IMR-90 (cell line): ENCODE measurements around the gene VLDLR. TPM values are rescaled to one million over a fixed set of nuclear protein-coding genes. Genes with fewer than 3 reads are reported as not detected.

ENCODE experiments used
- ATAC-seq: fragments of 200-7000 bp; cut with Tn5 transposase; 2 replicates; pipeline ENCODE4 v1.9.1; 2020; ENCODE audit warnings: low read depth, mild to moderate bottlenecking, moderate library complexity
- BruUV-seq: library from RNA; stranded (reverse); fragments of 400-500 nt; replicated peaks from 2 replicates; lab custom pipeline; 2021; lab: Mats Ljungman, UMichigan
- CTCF ChIA-PET: fragments of 300-600 bp; formaldehyde crosslinking; extraction: SDS; loops from one replicate; lab custom pipeline; 2021; ENCODE audit warnings: antibody characterized with exemption; lab: Yijun Ruan, JAX
- POLR2A ChIA-PET: fragments of 300-600 bp; sonication (Branson Sonifier 250); formaldehyde crosslinking; loops from one replicate; lab custom pipeline; 2022; ENCODE audit warnings: antibody characterized with exemption; ENCODE audit not compliant: unreplicated experiment; lab: Charles Lee
- DNase-seq: peaks from one replicate; pipeline ENCODE4 v3.0.0; 2013
- H2AFZ ChIP-seq: replicated peaks from 2 replicates; pipeline ENCODE3; 2013; ENCODE audit warnings: low read length, mild to moderate bottlenecking; ENCODE audit not compliant: poor library complexity
- H2AK5ac ChIP-seq: 2 replicates; pipeline ENCODE4 v1.6.1; 2013; ENCODE audit warnings: low read depth, low read length, inconsistent platforms
- H2AK9ac ChIP-seq: replicated peaks from 2 replicates; pipeline ENCODE3; 2013; ENCODE audit warnings: mild to moderate bottlenecking, low read depth, low read length, moderate library complexity; ENCODE audit not compliant: poor library complexity
- H2BK120ac ChIP-seq: 2 replicates; pipeline ENCODE4 v1.6.1; 2013; ENCODE audit warnings: low read depth, low read length, inconsistent platforms
- H2BK15ac ChIP-seq: 3 replicates; pipeline ENCODE4 v1.6.1; 2013; ENCODE audit warnings: low read depth, low read length, inconsistent platforms
- H2BK20ac ChIP-seq: 2 replicates; pipeline ENCODE4 v1.6.1; 2013; ENCODE audit warnings: low read depth, mild to moderate bottlenecking, inconsistent platforms, low read length, moderate library complexity
- H2BK5ac ChIP-seq: 2 replicates; pipeline ENCODE4 v1.6.1; 2013; ENCODE audit warnings: mild to moderate bottlenecking, low read depth, low read length, inconsistent platforms; ENCODE audit not compliant: poor library complexity, severe bottlenecking
- H3K14ac ChIP-seq: replicated peaks from 2 replicates; pipeline ENCODE4 v1.6.1; 2013; ENCODE audit warnings: low read depth, low read length, inconsistent platforms
- H3K18ac ChIP-seq: 2 replicates; pipeline ENCODE4 v1.6.1; 2013; ENCODE audit warnings: low read depth, low read length, control low read depth
- H3K23ac ChIP-seq: 2 replicates; pipeline ENCODE4 v1.6.1; 2013; ENCODE audit warnings: low read depth, low read length, inconsistent platforms
- H3K27ac ChIP-seq: 2 replicates; pipeline ENCODE4 v1.5.1; 2013; ENCODE audit warnings: mild to moderate bottlenecking, control low read depth, low read length; ENCODE audit not compliant: insufficient read depth
- H3K27me3 ChIP-seq: 2 replicates; pipeline ENCODE4 v1.6.1; 2013; ENCODE audit warnings: low read length; ENCODE audit not compliant: control insufficient read depth, insufficient read depth
- H3K36me3 ChIP-seq: 2 replicates; pipeline ENCODE4 v1.6.1; 2013; ENCODE audit warnings: low read length, mixed read lengths; ENCODE audit not compliant: control insufficient read depth, insufficient read depth
- H3K4ac ChIP-seq: 2 replicates; pipeline ENCODE4 v1.6.1; 2013; ENCODE audit warnings: low read depth, low read length, inconsistent platforms
- H3K4me1 ChIP-seq: 2 replicates; pipeline ENCODE4 v1.6.1; 2013; ENCODE audit warnings: low read length, mixed read lengths; ENCODE audit not compliant: control insufficient read depth, insufficient read depth
- H3K4me2 ChIP-seq: 2 replicates; pipeline ENCODE4 v1.6.1; 2013; ENCODE audit warnings: low read depth, mild to moderate bottlenecking, control low read depth, low read length, moderate library complexity
- H3K4me3 ChIP-seq: 2 replicates; pipeline ENCODE4 v1.5.1; 2013; ENCODE audit warnings: low read depth, mild to moderate bottlenecking, control low read depth, low read length, moderate library complexity; ENCODE audit not compliant: insufficient read depth
- H3K56ac ChIP-seq: 2 replicates; pipeline ENCODE4 v1.6.1; 2013; ENCODE audit warnings: low read length, inconsistent platforms; ENCODE audit not compliant: insufficient read depth; ENCODE audit errors: extremely low read depth
- H3K79me1 ChIP-seq, 2 experiments: 2 replicates each; pipeline ENCODE4 v1.6.1; 2013; ENCODE audit warnings: low read length in 2 of 2, inconsistent platforms in 1 of 2, low read depth in 1 of 2
- H3K9ac ChIP-seq: 2 replicates; pipeline ENCODE4 v1.6.1; 2013; ENCODE audit warnings: low read depth, low read length, control low read depth
- H3K9me1 ChIP-seq: 2 replicates; pipeline ENCODE4 v1.6.1; 2013; ENCODE audit warnings: low read length, inconsistent platforms; ENCODE audit not compliant: insufficient read depth
- H3K9me3 ChIP-seq: 2 replicates; pipeline ENCODE4 v1.6.1; 2013; ENCODE audit warnings: low read length; ENCODE audit not compliant: control insufficient read depth, insufficient read depth
- H4K20me1 ChIP-seq: 2 replicates; pipeline ENCODE4 v1.6.1; 2013; ENCODE audit warnings: low read length, inconsistent platforms; ENCODE audit not compliant: insufficient read depth
- H4K5ac ChIP-seq: 2 replicates; pipeline ENCODE4 v1.6.1; 2013; ENCODE audit warnings: mild to moderate bottlenecking, low read depth, low read length, control low read depth
- H4K8ac ChIP-seq, 2 experiments: 2 replicates each; pipeline ENCODE4 v1.6.1; 2013; ENCODE audit warnings: low read depth in 2 of 2, low read length in 2 of 2, control low read depth in 1 of 2, inconsistent platforms in 1 of 2
- H4K91ac ChIP-seq: 2 replicates; pipeline ENCODE4 v1.6.1; 2013; ENCODE audit warnings: low read depth, low read length, inconsistent platforms; ENCODE audit not compliant: insufficient read depth
- FOS ChIP-seq: fragments of 150-350 bp; IDR thresholded peaks from 2 replicates; pipeline ENCODE4 v1.6.1; 2016; ENCODE audit warnings: low read depth, low read length
- MAFK ChIP-seq: IDR thresholded peaks from 2 replicates; pipeline ENCODE4 v1.6.1; 2012; ENCODE audit warnings: low read depth, low read length, improper control_type of control experiment
- MAZ ChIP-seq: IDR thresholded peaks from 2 replicates; pipeline ENCODE4 v1.6.1; 2012; ENCODE audit warnings: low read depth, mild to moderate bottlenecking, low read length, improper control_type of control experiment, moderate library complexity, borderline replicate concordance
- RFX5 ChIP-seq: IDR thresholded peaks from 2 replicates; pipeline ENCODE4 v1.8.0; 2012; ENCODE audit warnings: low read depth, mild to moderate bottlenecking, low read length, moderate library complexity
- USF2 ChIP-seq: fragments of 150-350 bp; IDR thresholded peaks from 2 replicates; pipeline ENCODE4 v1.6.1; 2017; ENCODE audit warnings: mild to moderate bottlenecking, antibody characterized with exemption, low read length, low read depth
- WGBS, 2 experiments: methylation state at CpG; one replicate each; pipeline versions ENCODE4 v1.1.5 to v1.1.7; 2013; ENCODE audit warnings: missing lambda C conversion rate in 2 of 2; ENCODE audit not compliant: insufficient read length in 1 of 2; ENCODE audit errors: extremely low coverage in 2 of 2; 5-methylcytosine and 5-hydroxymethylcytosine counted together
- dilution Hi-C: fragments of 300-500 bp; cut with HindIII; formaldehyde crosslinking; loops from one replicate; pipeline ENCODE4 v1.14.3; 2018; ENCODE audit warnings: low sequenced_read_pairs; ENCODE audit not compliant: unreplicated experiment
- in situ Hi-C: fragments of 300-500 bp; cut with MboI; formaldehyde crosslinking; loops from 3 replicates; pipeline ENCODE4 v1.14.3; 2019; ENCODE audit warnings: low sequenced_read_pairs, inconsistent platforms, mixed read lengths
- intact Hi-C: fragments of 100-400 bp; cut with micrococcal nuclease; formaldehyde crosslinking; loops from 2 replicates; pipeline ENCODE4 v1.10.0; 2022
- polyA plus RNA-seq, 3 experiments: library from polyadenylated mRNA; depleted of rRNA; stranded (reverse); fragments of >200 nt; gene quantifications; 2 replicates each; pipeline ENCODE4 v1.2.3, GENCODE V29; 2012; ENCODE audit warnings: low replicate concordance in 1 of 3
- total RNA-seq: library from RNA; depleted of rRNA; stranded (reverse); fragments of >200 nt; gene quantifications from 2 replicates; pipeline ENCODE4 v1.2.3, GENCODE V29; 2012

The VLDLR gene
- total and polyA plus RNA-seq, 2 of the 4 experiments (the other 2 are of a cell fraction), result 9.0 to 10.2 TPM

- H3K36me3 ChIP-seq, result no peaks in the 10 kb centered on the region
- no peak overlapping the region for H3K23ac ChIP-seq
- H4K20me1 ChIP-seq, result no peaks in the 10 kb centered on the region
- no peak overlapping the region for H3K27ac ChIP-seq
- no peak overlapping the region for H2BK5ac ChIP-seq
- H2BK15ac ChIP-seq, result no peak overlapping the region
- H4K8ac ChIP-seq, result no peak overlapping the region
- TF ChIP-seq FOS (no peak), MAFK (no peak), USF2 (no peak), RFX5 (no peak), MAZ (no peak)
- H2BK120ac ChIP-seq, result no peak overlapping the region
- no peak overlapping the region for H4K5ac ChIP-seq
- no peaks in the 10 kb centered on the region; the same call in 1 of the 2 replicates for H3K27me3 ChIP-seq
- ChIA-PET POLR2A (no interaction called here), CTCF (interaction anchor here (0.6 kb wide), 1 partner anchor 67 kb away, joined by 3 read pairs; no protein-coding TSS in a partner anchor)
- no peak overlapping the region for H3K9ac ChIP-seq
- peak; percentile 27; the same call in 1 of the 2 replicates for ATAC-seq
- no peak overlapping the region for H3K56ac ChIP-seq
- dilution Hi-C loops, result no loop called here
- peak; percentile 39 for DNase-seq
- no peak overlapping the region for H2BK20ac ChIP-seq
- in situ Hi-C loops, result no loop called here
- H3K14ac ChIP-seq, result no peak overlapping the region
- no peak overlapping the region for H3K4me3 ChIP-seq
- intact Hi-C loops, result loop anchor here (5.0 kb wide), 2 partner anchors 41 to 111 kb away; no protein-coding TSS in a partner anchor
- no peak overlapping the region; the same call in 1 of the 2 replicates for H3K18ac ChIP-seq
- no peak overlapping the region for H2AFZ ChIP-seq
- H3K79me1 ChIP-seq, result no peaks in the 10 kb centered on the region
- no TSS peak for BruUV-seq
- no peaks in the 10 kb centered on the region for H3K4me1 ChIP-seq
- H3K9me3 ChIP-seq, result no peaks in the 10 kb centered on the region
- no peak overlapping the region for H2AK5ac ChIP-seq
- no peak overlapping the region for H3K4ac ChIP-seq
- WGBS, 2 experiments, result no CpG with 5 or more reads among the region's 2 CpGs
- no peak overlapping the region for H4K91ac ChIP-seq
- H2AK9ac ChIP-seq, result no peak overlapping the region
- no peak overlapping the region for H3K4me2 ChIP-seq
- no peaks in the 10 kb centered on the region for H3K9me1 ChIP-seq
Measured at GRCh38 chr9:2603621-2604020, 18.0 kb upstream of the VLDLR start.
